HTERT RPE-1 (cell line): ENCODE data around the gene ASB1.

ENCODE experiments used
- in situ Hi-C: fragments of 300-500 bp; cut with MboI; formaldehyde crosslinking; loops from 4 replicates; pipeline ENCODE4 v1.14.3; 2020; ENCODE audit warnings: low sequenced_read_pairs

Gene ASB1

DNA sequence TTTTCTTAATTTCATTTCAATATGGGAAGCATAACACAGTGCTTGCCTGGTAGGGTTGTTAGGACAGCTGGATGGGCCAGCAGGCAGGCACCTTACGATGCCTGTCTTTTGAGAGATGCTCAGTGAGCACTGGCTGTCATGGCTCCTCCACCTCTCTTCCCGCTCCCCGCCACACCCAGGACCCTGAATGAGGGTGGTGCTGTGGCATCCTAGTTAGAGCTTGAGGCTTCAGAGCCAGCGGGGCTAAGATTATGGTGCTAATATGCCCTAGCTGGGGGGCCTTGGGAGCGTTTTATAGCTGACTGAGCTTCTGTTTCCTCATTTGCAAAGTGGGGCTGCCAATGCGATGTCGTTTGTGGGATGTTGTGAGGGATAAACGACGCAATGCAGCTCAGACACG is 37.7 kb downstream of the ASB1 start:
- in situ Hi-C loops = no loop called here

DNA sequence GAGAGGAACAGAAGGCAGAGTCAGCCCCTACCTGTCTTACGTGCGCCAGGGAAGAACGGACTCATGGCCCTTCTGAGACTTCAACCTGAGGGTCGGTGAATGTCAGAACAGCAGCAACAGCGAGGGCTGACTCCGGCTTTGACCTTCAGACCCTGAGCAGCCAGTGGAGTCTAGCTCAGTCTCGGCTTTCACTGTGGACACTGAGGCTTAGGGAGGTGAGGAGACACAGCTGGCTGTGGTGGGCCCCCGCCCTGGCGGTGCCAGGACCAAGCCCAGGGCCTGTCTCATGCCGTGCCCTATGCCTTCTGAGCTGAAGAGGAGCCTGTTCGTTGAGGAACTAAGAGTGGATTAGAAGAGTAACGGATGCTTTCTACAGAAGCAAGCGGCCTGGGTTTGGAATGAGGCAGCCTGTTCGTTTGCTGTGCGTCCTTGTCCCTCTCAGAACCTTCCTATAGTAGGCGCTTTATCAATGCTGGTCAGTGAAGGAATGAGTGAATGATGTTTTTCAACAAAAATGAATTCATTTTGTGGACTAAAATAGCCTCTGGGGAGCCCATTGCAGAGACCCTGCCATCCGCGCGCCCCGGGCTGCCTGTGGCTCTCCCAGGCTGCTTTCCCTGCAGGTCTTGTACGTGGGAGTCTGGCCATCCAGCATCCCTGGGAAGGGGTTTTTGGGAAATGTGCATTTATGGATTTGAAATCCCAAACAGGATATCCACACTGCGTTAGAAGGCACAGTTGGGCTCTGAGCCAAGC is 38.9 kb downstream of the ASB1 start:
- in situ Hi-C loops = no loop called here

DNA sequence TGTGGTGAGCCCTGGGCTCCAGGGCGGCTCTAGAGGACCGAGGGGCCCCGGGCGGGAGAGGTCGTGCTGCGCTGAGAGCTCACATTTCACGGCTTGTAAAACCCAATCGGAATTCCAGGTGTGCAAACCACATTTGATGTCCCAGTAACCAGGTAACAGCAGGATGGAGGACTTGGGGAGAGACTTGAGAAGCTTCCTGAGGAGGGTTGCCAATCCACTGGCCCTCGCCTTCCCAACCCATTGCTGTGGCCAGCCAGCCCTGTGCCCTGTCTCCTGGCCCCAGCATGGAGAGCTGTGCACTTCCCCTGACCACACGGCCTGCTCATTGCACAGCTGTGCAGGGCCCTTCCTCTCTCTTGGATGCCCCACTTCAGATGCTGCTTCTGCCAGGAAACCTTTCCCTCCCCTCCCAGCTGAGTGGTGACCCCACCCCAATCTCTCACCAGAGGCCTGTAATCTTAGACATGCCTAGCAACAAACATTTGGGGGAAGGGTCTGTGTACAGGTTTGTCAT is 39.6 kb downstream of the ASB1 start:
- in situ Hi-C loops = no loop called here

DNA sequence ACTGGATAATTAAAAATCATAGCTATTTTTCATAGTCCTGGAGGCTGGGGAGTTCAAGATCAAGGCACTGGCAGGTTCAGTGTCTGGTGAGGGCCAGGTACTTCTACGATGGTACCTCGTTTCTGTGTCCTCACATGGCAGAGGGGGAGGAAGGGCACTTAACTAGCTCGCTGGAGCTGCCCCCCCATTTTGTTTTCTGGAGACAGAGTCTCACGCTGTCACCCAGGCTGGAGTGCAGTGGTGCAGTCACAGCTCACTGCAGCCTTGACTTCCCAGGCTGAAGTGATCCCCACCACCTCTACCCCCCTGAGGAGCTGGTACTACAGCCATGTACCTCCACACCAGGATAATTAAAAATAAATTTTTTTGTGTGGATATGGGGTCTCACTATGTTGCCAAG is 40.3 kb downstream of the ASB1 start:
- in situ Hi-C loops = no loop called here

DNA sequence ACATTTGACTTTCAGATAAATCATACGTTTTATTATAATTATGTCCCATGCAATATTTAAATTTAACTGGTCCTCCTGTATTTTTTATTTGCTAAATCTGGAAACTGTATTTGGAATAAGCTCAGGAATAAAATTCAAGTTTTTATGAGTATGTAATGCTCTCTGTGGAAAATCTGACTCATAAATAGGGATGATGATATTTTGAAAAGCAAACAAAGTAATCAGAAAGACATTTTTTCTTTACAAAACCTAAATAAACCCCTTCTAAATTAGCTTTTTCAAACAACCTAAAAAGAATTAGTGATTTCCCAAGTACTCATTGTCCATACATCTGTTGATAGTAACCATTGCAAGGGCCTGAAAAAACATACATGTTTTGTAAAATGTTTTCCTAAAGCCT is 41.1 kb downstream of the ASB1 start:
- in situ Hi-C loops = no loop called here

DNA sequence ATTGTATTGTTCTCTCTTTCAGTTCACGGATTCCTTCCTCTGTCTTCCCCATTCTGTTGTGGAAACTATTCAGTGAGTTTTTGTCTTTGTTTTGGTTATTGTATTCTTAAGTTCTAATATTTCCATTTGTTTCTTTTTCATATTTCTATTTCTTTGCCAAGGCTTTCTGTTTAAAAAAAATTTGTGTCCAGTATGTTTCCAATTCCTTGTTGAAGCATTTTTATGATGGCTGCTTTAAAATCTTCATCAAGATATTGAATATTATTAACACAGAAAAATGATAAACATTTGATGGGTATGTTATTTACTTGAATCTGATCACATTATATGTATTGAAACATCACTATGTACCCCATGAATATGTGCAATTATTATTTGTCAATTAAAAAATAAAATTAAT is 42.4 kb downstream of the ASB1 start:
- in situ Hi-C loops = no loop called here

DNA sequence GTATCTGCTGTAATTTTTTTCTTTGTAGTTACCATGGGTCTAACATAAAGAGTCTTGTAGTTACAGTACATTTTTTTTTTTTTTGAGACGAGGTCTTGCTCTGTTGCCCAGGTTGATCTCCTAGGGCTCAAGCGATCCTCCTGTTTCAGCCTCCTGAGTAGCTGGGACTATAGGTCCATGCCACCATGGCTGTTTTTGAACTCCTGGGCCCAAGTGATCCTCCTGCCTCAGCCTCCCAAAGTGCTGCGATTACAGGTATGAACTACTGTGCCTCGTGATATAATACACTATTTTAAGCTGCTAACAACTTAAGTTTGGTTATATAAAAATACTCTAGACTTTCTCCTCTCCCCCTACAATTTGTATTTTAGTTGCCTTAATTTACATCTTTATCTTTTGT is 46.3 kb downstream of the ASB1 start:
- in situ Hi-C loops = no loop called here

DNA sequence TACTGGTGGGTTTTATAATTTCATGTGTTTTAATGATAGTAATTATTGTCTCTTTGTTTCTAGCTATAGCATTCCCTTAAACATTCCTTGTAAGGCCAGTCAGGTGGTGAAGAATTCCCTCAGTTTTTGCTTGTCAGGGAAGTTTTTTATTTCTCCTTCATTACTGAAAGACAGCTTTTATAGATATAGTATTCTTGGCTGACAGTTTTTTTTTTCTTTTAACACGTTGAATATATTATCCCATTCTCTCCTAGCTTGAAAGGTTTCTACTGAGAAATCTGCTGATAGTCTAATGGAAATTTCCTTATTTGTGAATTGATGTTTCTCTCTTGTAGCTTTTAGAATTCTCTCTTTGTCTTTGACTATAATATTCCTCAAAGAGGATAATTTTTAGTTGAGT is 46.8 kb downstream of the ASB1 start:
- in situ Hi-C loops = no loop called here

DNA sequence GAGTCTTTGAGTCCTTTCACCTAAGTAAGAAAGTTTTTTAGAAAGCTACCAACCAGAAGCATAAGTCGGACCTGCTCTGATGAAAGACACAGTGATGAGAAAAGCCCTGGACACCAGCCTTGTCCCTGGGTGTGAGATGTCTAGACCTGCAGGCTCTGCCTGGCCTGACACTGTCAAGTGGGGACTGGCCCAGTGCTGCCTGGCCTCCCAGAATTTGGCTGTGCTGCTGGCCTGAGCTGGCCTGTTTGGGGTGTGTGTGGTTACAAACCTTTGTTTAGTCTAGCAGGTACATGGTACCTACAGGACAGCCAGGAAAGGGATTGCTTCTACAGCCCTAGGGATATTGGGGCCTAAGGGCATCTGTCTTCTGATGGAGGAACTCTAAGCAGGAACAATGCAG is 48.3 kb downstream of the ASB1 start:
- in situ Hi-C loops = no loop called here

DNA sequence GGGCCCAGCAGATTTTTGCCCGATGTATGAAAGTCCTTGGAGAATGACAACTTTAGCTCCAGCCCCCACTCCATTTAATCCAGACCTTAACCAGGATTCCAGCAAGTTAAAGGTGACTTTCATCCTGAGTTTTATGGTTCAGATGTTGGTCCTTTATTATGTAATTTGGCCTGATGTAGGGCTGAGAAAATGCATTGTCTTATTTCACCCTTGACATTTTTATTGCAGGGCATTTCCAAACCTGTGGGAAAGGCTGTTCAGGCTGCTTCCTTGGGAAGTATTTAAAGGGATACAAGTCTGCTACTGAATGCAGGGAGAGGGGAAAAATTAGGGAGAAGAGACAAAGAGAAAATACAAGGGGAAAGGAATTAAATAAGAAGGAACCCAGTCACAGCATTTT is 48.8 kb downstream of the ASB1 start:
- in situ Hi-C loops = no loop called here

DNA sequence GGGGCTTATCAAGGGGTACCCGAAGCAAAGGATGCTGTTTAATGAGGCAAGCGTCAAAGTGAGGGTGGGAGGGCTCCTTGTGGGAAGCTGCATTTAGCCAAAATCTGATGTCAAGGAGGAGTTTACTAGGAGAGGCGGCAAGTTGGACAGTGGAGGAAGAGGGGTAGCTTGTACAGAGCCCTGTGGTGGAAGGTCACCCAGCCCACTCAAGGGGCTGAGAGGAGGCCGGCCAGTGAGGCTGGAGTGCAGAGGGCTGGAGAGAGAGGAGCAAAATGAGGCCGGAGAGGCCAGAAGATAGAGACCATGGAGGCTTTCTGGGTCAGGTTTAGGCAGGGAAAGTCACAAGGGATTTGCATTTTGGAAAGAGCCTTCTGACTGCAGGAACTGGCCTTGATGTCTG is 49.5 kb downstream of the ASB1 start:
- in situ Hi-C loops = no loop called here

DNA sequence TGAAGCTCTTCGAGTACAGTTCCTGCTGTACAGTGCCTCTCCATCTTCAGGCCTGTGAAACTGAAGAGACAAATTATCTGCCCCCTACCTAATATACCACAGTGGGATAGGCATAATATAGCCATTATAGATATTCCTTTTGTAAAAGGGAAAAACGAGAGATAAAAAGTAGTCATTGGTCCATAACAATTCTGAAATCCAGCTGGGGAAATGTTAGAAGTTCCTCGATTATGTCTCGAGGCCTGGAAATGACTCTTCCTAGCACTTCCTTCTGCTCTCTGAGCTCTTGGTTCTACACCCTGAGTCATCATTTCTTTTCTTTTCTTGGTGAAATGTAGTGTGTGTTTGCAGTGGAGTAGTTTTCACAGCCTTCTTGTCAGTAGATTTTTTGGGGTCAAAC is 51.5 kb downstream of the ASB1 start:
- in situ Hi-C loops = no loop called here

DNA sequence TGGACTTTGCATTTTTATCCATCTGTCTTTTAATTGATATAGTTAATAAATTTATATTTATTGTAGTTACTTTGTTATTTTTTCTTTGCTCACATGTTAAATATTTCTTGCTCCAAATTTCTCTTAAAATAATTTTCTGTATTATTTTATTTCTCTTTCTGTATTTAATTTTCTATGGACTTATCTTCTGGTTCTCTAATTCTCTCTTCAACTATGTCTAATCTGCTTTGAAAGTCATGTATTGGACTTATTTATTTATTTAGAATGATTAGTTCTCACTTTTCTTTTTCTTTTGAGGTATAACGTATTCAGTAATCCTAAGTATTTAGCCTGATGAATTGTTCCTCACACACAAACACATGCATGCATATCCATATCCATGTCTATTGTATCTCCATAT is 53.1 kb downstream of the ASB1 start:
- in situ Hi-C loops = no loop called here

DNA sequence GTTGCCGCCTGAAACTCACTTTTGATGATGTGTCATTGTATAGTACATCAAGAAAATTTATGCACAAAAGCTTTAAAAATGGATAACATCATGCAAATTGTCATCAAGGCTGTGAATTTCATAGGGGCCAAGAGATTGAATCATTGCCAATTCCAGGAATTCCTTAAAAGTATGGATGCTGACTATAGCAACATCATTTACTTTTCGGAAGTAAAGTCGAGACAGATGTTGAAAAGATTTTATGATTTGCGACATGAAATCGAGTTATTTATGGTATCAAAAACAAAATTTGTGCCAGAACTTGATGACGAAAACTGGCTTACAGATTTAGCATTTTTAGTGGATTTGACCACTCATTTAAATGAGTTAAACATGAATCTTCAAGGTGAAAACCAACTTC is 56.3 kb downstream of the ASB1 start:
- in situ Hi-C loops = no loop called here

DNA sequence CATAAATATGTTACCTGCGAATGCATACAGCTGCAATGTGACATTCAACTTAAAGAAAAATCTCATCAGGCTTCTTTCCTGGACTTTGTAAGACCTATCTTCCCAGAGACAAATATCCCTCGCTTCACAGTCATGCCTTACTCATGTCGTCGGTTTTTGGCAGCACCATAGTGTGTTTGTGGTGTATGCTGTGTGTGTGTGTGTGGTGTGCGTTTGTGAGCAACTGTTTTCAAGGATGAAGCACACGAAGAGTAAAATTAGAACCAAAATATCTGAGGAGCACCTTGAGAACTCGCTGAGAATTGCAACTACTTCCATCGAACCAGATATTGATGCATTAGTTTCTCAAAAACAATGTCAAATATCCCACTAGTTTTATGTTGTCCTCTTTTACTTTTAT is 56.9 kb downstream of the ASB1 start:
- in situ Hi-C loops = no loop called here

DNA sequence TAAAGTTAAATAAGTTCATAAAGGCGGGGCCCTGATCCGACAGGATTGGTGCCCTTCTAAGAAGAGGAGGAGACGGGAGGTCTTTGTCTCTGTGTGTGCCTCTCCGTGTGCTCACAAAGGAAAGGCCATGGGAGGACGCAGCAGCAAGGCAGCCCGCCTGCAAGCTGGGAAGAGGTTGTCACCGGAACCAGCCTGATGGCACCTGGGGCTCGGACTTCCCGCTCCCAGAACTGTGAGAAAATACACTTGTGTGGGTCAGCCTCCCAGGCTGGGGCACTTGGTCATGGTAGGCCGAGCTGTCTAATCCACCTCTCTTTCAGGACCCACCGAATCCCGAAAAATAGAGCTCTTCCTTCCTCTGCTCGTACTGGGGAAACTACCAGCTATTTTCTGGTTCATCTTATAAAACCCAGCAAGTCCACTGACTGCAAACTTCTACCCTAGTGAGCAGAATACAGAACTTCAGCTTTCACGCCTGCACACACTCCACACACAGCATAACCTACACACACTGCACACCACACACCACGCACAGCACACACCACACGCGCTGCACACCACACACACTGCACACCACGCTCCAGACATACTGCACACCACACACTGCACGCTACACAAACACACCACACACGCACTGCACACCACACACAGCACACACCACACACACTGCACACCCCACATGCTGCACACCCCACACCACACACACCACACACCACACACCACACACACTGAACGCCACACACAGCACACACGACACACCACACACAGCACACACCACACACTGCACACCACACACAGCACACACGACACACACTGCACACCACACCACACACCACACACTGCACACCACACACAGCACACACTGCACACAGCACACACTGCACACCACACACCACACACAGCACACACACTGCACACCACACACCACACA is 58.1 kb downstream of the ASB1 start:
- in situ Hi-C loops = no loop called here

DNA sequence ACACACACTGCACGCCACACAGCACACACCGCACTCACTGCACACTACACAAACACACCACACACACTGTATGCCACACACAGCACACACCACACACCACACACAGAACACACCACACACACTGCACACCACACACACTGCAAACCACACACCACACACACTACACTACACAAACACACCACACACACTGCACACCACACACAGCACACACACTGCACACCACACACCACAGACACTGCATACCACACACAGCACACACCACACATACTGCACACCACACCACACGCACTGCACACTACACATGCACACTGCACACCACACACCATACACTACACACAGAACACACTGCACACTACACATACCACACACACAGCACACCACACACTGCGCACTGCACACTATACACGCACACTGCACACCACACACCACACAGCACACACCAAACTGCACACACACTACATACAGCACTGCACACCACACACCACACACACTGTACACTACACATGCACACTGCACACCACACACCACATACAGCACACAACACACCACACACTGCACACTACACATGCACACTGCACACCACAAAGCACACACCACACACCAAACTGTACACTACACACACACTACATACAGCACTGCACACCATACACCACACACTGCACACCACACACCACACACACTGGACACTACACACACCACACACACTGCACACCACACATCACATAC is 59.6 kb downstream of the ASB1 start:
- in situ Hi-C loops = no loop called here

DNA sequence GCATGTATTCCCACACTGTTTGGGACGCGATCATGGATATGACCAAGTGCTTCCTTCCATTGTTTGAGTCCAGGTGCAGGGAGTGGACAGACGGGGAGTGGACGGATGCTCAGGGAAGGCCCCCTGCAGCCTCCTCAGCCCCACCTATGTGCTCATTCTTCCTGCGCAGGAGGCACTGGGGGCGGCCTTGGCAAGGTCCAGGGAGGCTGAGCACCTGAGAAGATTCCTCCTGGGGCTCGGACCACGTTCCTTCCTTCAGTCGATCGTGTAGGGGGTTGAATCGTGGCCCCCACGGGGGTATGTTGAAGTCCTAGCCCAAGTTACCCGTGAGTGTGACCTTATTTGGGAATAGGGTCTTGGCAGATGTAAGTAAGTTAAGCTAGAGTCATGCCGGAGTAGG is 60.4 kb downstream of the ASB1 start:
- in situ Hi-C loops = no loop called here

DNA sequence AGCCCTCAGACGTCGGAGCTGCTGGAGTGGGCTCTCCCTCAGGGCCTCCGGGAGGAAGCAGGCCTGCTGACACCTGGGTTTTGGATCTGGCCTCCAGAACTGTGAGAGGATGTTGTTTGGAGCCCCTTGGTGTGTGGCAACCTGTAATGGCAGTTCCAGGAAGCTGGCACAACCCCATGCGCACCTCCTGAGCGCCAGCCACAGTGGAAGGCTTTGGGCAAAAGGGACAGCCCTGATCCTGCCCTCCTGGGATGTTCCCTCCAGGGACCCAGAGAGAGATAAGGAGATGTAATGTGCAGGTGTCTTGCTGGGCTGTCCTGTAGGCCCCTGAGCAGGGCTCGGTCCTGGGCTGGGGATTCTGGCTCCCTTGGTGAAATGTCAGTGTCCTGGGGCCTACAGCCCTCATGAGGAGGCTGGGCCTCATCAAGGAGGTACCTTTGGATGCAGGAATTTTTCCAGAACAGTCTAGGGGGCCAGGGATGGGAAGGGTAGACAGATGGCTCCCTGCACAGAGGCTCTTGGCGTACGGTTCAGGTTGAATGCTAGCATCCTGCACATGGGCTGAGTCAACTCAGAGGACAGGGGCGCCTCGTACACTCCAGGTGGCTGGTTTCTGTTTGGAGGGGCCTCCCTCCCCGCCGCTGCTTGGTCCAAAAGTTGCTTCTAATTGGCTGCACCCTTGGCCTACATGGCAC is 61.1 kb downstream of the ASB1 start:
- in situ Hi-C loops = no loop called here

DNA sequence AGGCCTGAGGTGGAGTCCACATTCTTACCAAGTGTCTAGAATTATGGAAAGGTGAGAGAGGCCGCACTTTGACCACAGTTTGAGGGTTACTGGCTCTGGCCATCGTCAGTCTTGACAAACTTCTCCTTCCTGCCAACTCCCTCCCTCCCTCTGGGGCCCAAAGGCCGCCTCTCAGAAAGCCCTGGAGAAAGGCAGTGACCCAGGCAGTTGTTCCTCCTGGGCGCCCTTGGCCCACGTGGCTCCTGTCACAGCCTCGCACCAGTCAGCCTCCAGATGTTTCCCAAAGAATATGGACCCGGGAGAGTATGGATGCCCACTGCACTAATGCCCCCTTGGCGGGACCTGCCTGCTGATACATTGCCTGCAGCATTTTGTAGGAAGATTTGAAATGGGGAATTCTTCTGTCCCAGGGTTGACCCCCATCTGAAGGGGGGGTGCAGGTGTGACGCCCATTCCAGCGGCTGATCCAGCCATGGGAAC is 61.7 kb downstream of the ASB1 start:
- in situ Hi-C loops = no loop called here

DNA sequence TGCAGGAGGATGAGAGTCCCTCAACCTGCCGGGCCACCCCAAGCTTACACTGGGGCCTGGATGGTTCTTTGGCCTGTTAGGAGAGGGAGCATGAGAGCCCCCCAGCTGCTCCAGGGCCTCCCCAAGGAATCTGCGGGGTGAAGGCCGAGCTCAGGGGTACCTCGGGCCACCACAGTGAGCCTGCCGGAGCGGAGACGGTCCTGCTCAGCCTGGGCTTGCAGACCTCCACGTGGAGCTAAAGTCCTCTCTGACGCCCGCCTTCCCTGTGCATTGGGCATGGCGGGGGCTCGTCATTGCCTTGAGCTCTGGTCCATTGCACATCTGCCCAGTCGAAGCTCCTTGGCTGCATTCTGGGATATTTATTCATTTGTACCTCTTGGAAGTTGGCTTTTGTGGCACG is 62.7 kb downstream of the ASB1 start:
- in situ Hi-C loops = no loop called here
